Thyroid gland (tissue), 4 donors: ENCODE data around the gene DOCK2.

Experiments used
- POLR2A ChIP-seq, 2 donors: fragments of 450-650 bp; IDR thresholded peaks; one replicate each; pipeline ENCODE4 v1.6.1; 2017; ENCODE audit warnings: antibody characterized with exemption in 2 of 2, mild to moderate bottlenecking in 2 of 2, moderate library complexity in 1 of 2
- TF ChIP-seq, protein P1 (sequence below), 6 experiments: fragments of 200-600 bp in 3 of 6; fragments of 450-650 bp in 3 of 6; sonication (generic) in 3 of 6; IDR thresholded peaks; one replicate each; pipeline ENCODE4 v1.5.1; 2016 to 2019; ENCODE audit warnings: antibody characterized with exemption in 6 of 6, mild to moderate bottlenecking in 2 of 6, inconsistent platforms in 1 of 6, moderate library complexity in 1 of 6

DNA sequence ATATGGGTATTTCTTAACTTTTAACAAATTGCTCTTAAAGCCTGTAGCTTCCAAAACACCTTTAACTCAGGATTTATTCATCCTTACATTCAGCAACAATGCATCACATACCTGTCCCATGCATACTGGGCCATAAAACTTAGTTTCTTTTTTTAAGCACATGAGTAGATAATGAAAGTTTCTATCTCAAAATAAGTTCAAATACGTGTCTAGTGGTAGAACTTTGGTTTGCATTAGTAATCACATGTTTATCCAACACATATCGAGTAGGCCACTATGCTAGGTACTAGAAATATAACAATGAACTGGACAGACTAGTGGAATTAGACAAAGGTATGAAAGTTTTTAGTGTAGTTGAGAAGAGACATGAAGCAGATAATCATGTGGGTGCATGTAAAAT lies 99.6 kb downstream of the DOCK2 start:
- TF ChIP-seq, protein P1, sequence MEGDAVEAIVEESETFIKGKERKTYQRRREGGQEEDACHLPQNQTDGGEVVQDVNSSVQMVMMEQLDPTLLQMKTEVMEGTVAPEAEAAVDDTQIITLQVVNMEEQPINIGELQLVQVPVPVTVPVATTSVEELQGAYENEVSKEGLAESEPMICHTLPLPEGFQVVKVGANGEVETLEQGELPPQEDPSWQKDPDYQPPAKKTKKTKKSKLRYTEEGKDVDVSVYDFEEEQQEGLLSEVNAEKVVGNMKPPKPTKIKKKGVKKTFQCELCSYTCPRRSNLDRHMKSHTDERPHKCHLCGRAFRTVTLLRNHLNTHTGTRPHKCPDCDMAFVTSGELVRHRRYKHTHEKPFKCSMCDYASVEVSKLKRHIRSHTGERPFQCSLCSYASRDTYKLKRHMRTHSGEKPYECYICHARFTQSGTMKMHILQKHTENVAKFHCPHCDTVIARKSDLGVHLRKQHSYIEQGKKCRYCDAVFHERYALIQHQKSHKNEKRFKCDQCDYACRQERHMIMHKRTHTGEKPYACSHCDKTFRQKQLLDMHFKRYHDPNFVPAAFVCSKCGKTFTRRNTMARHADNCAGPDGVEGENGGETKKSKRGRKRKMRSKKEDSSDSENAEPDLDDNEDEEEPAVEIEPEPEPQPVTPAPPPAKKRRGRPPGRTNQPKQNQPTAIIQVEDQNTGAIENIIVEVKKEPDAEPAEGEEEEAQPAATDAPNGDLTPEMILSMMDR (IDR thresholded peaks at IDR 0.05) = no peak
- TF ChIP-seq POLR2A (IDR thresholded peaks at IDR 0.05) = no peak
